Stimulated activated CD4-positive, alpha-beta T cell treated with anti-CD3 and anti-CD28 coated beads, Interleukin-1b, Interleukin-23, amount 100 ng/mL, for 4 hours (primary cell): ENCODE results near the gene CC2D1B.

Experiments used
- DNase-seq, 2 donors: peaks; one replicate each; pipeline ENCODE4 v3.0.0-alpha.2; 2020; ENCODE audit warnings: low read depth in 2 of 2

Gene CC2D1B

DNA sequence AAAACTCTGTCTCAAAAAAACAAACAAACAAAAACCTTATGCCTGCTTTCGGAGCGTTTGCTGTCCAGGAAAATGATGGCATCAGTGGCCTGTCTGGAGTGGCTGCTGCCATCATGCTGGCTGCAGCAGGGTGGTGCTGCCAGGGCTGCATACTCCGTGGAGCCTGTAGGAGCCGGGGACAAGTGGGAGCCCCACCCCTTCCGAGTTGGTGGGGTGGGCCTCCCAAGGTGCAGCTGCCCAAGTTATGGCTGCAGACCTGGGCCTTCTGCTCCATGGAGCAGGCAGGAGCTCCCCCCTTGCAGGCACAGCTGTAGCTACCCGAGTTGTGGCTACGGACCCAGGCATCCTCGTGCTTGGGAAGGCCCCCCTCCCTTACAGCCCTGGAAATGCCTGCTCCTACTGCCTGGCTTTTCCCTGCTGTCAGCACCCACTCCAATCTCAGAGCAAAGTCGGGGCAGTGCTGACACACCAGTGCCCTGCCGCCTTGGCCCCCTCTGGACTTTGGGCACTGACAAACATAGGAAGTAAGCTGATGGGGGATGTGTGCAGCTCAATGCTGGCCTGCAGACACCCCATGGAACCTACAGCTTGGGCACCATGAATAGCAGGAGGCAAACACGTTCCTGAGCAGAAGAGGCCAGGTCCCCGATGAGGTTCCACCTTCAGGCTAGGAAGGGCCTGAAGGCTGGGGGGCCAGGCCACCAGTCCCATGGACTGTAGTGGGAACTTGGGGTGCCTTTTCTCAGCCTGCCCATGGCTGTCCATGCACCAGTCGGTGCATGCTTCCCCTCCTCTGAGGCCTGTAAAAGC, 60.4 kb downstream of the CC2D1B start:
- DNase-seq, result no peak
